Astrocyte (in vitro differentiated cells and primary cell): ENCODE measurements around the gene CNTF. TPM values are rescaled to one million over a fixed set of nuclear protein-coding genes. Genes with fewer than 3 reads are reported as not detected.

Experiments
- DNase-seq: peaks from one replicate; pipeline ENCODE4 v3.0.0-alpha.2; 2010; ENCODE audit warnings: low read depth
- FAIRE-seq: peaks from 2 replicates; lab custom pipeline; 2011; peaks lifted over from hg19 to GRCh38; lab: Jason Lieb, UNC
- H2AFZ ChIP-seq: 2 replicates; pipeline ENCODE4 v1.6.0; 2012; ENCODE audit warnings: low read depth, low read length, inconsistent platforms
- H3K27ac ChIP-seq: 2 replicates; pipeline ENCODE4 v1.5.1; 2011; ENCODE audit warnings: low read depth, low read length, inconsistent platforms
- H3K27me3 ChIP-seq: 2 replicates; pipeline ENCODE4 v1.6.0; 2011; ENCODE audit warnings: low read length, inconsistent platforms; ENCODE audit not compliant: insufficient read depth
- H3K36me3 ChIP-seq: 2 replicates; pipeline ENCODE4 v1.5.1; 2011; ENCODE audit warnings: low read length, inconsistent platforms; ENCODE audit not compliant: insufficient read depth
- H3K4me1 ChIP-seq: 2 replicates; pipeline ENCODE4 v1.5.1; 2011; ENCODE audit warnings: low read length, inconsistent platforms; ENCODE audit not compliant: insufficient read depth
- H3K4me2 ChIP-seq: 2 replicates; pipeline ENCODE4 v1.6.0; 2012; ENCODE audit warnings: low read length, inconsistent platforms
- H3K4me3 ChIP-seq: 2 replicates; pipeline ENCODE4 v1.5.1; 2011; ENCODE audit warnings: low read depth, mild to moderate bottlenecking, low read length, inconsistent platforms; ENCODE audit not compliant: insufficient read depth
- H3K79me2 ChIP-seq: 2 replicates; pipeline ENCODE4 v1.6.0; 2012; ENCODE audit warnings: mild to moderate bottlenecking, low read length, inconsistent platforms; ENCODE audit not compliant: insufficient read depth
- H3K9ac ChIP-seq: 2 replicates; pipeline ENCODE4 v1.6.0; 2012; ENCODE audit warnings: mild to moderate bottlenecking, low read length, inconsistent platforms
- H3K9me3 ChIP-seq: 2 replicates; pipeline ENCODE4 v1.5.1; 2012; ENCODE audit warnings: low read depth, mild to moderate bottlenecking, low read length, inconsistent platforms; ENCODE audit not compliant: insufficient read depth
- H4K20me1 ChIP-seq: 2 replicates; pipeline ENCODE4 v1.6.0; 2012; ENCODE audit warnings: low read length, inconsistent platforms; ENCODE audit not compliant: insufficient read depth
- H3K27ac Mint-ChIP-seq: one replicate; pipeline ENCODE4 v1.8.0; 2021; ENCODE audit warnings: mild to moderate bottlenecking, mixed read lengths; ENCODE audit not compliant: unreplicated experiment
- H3K27me3 Mint-ChIP-seq: one replicate; pipeline ENCODE4 v1.8.0; 2021; ENCODE audit warnings: low read depth, mixed read lengths; ENCODE audit not compliant: unreplicated experiment
- H3K36me3 Mint-ChIP-seq: one replicate; pipeline ENCODE4 v1.8.0; 2021; ENCODE audit warnings: low read depth, mixed read lengths; ENCODE audit not compliant: unreplicated experiment
- H3K4me1 Mint-ChIP-seq: one replicate; pipeline ENCODE4 v1.8.0; 2021; ENCODE audit warnings: low read depth, mixed read lengths; ENCODE audit not compliant: unreplicated experiment
- H3K4me3 Mint-ChIP-seq: one replicate; pipeline ENCODE4 v1.8.0; 2021; ENCODE audit warnings: mild to moderate bottlenecking, moderate library complexity, mixed read lengths; ENCODE audit not compliant: unreplicated experiment
- H3K9me3 Mint-ChIP-seq: one replicate; pipeline ENCODE4 v1.8.0; 2021; ENCODE audit warnings: mild to moderate bottlenecking, mixed read lengths; ENCODE audit not compliant: unreplicated experiment
- CTCF ChIP-seq: IDR thresholded peaks from 2 replicates; pipeline ENCODE4 v1.5.1; 2011; ENCODE audit warnings: low read depth, mild to moderate bottlenecking, inconsistent platforms, low read length, moderate library complexity; ENCODE audit not compliant: insufficient read depth
- EZH2 ChIP-seq: IDR thresholded peaks from 2 replicates; pipeline ENCODE4 v1.6.1; 2012; ENCODE audit warnings: mild to moderate bottlenecking, low read length, inconsistent platforms; ENCODE audit not compliant: insufficient read depth
- total RNA-seq: library from RNA; stranded (reverse); gene quantifications from 2 replicates; pipeline ENCODE4 v1.2.1, GENCODE V29; 2021

Gene CNTF
- total RNA-seq, 1 donor from 2014 or later, result 1.4 TPM

- Mint-ChIP-seq H3K4me3 (peak overlapping the region; percentile 2), H3K9me3 (no peaks in the 10 kb centered on the region)
Observed at GRCh38 chr11:58574881-58575280, 47.6 kb upstream of the CNTF start.

GRCh38 chr11:58575377-58576020 lies 47.0 kb upstream of the CNTF start, which contains the start of gene LPXN:
TSS of gene LPXN (minus strand) at chr11:58575856. CDS start at chr11:58575772, 84 bp downstream.
- H3K4me2 ChIP-seq, result peak within 1 kb of the TSS; percentile 91
- peaks cover 9% of the 10 kb centered on the region for H4K20me1 ChIP-seq
- no peaks in the 10 kb centered on the region for H3K27me3 ChIP-seq
- peak within 1 kb of the TSS; percentile 100 for H3K9ac ChIP-seq
- peak within 1 kb of the TSS; percentile 100 for H3K27ac ChIP-seq
- peak; percentile 73 for DNase-seq
- Mint-ChIP-seq H3K4me1 (peaks cover 29% of the 10 kb centered on the region), H3K27ac (peak within 1 kb of the TSS; percentile 100), H3K4me3 (peak within 1 kb of the TSS; percentile 98), H3K9me3 (no peaks in the 10 kb centered on the region), H3K27me3 (no peaks in the 10 kb centered on the region), H3K36me3 (no peaks in the 10 kb centered on the region)
- no peak within 1 kb of the TSS for H2AFZ ChIP-seq
- peak within 1 kb of the TSS; percentile 88 for H3K4me3 ChIP-seq
- TF ChIP-seq EZH2 (no peak), CTCF (no peak)
- FAIRE-seq, result no peak
- peaks cover 31% of the 10 kb centered on the region for H3K4me1 ChIP-seq
- H3K79me2 ChIP-seq, result peaks cover 17% of the 10 kb centered on the region
- H3K36me3 ChIP-seq, result no peaks in the 10 kb centered on the region
- H3K9me3 ChIP-seq, result no peaks in the 10 kb centered on the region

More at GRCh38 chr11:58574881-58575280, 47.6 kb upstream of the CNTF start:
- Histone ChIP-seq H4K20me1 (peaks cover 3% of the 10 kb centered on the region), H3K9me3 (no peaks in the 10 kb centered on the region), H3K4me3 (no peak overlapping the region), H3K36me3 (no peaks in the 10 kb centered on the region), H3K27me3 (no peaks in the 10 kb centered on the region), H3K27ac (peak overlapping the region; percentile 100), H3K9ac (peak overlapping the region; percentile 6), H2AFZ (no peak overlapping the region), H3K4me1 (peaks cover 29% of the 10 kb centered on the region), H3K79me2 (peaks cover 11% of the 10 kb centered on the region), H3K4me2 (peak overlapping the region; percentile 91)
- DNase-seq (peak; percentile 74), FAIRE-seq (peak; percentile 60)
- Mint-ChIP-seq H3K36me3 (no peaks in the 10 kb centered on the region), H3K27me3 (no peaks in the 10 kb centered on the region), H3K27ac (no peak overlapping the region), H3K4me1 (peaks cover 29% of the 10 kb centered on the region)
- TF ChIP-seq CTCF, result no peak
- TF ChIP-seq EZH2, result no peak
